WTC11 (cell line): ENCODE measurements around the gene RMC1. TPM values are rescaled to one million over a fixed set of nuclear protein-coding genes. Genes with fewer than 3 reads are reported as not detected.

ENCODE experiments used
- ATAC-seq: fragments of 200-7000 bp; cut with Tn5 transposase; 2 replicates; pipeline ENCODE4 v1.10.0; 2021; ENCODE audit warnings: mild to moderate bottlenecking, moderate library complexity
- CTCF ChIA-PET: fragments of 300-600 bp; sonication (Branson Sonifier 250); formaldehyde crosslinking; loops from one replicate; lab custom pipeline; 2021; ENCODE audit warnings: antibody characterized with exemption; lab: Charles Lee
- POLR2A ChIA-PET: fragments of 350-600 bp; sonication (Branson Sonifier 250); formaldehyde crosslinking; loops from one replicate; lab custom pipeline; 2021; ENCODE audit warnings: antibody characterized with exemption; lab: Charles Lee
- DNase-seq: peaks from one replicate; pipeline ENCODE4 v3.0.0; 2021; ENCODE audit warnings: low spot score
- H3K27ac Mint-ChIP-seq: 2 replicates; pipeline ENCODE4 v1.8.0; 2021; ENCODE audit warnings: mixed read lengths
- H3K27me3 Mint-ChIP-seq: 2 replicates; pipeline ENCODE4 v1.8.0; 2021; ENCODE audit warnings: low read depth, mild to moderate bottlenecking, moderate library complexity, mixed read lengths
- H3K36me3 Mint-ChIP-seq: 2 replicates; pipeline ENCODE4 v1.8.0; 2021; ENCODE audit warnings: mixed read lengths
- H3K4me1 Mint-ChIP-seq: 2 replicates; pipeline ENCODE4 v1.8.0; 2022; ENCODE audit warnings: mixed read lengths
- H3K4me3 Mint-ChIP-seq: 2 replicates; pipeline ENCODE4 v1.8.0; 2021; ENCODE audit warnings: mild to moderate bottlenecking, moderate library complexity, mixed read lengths
- H3K9me3 Mint-ChIP-seq: 2 replicates; pipeline ENCODE4 v1.8.0; 2021; ENCODE audit warnings: mixed read lengths
- AR ChIP-seq: fragments of 250-450 bp; sonication (Bioruptor Pico); IDR thresholded peaks from 2 replicates; pipeline ENCODE4 v1.9.0; 2021; ENCODE audit warnings: mild to moderate bottlenecking
- CREM ChIP-seq: sonication (generic); formaldehyde crosslinking; IDR thresholded peaks from 2 replicates; pipeline ENCODE4 v1.8.1; 2022; ENCODE audit warnings: mild to moderate bottlenecking, missing genetic modification reagents, moderate library complexity
- E2F1 ChIP-seq: sonication (generic); formaldehyde crosslinking; IDR thresholded peaks from 2 replicates; pipeline ENCODE4 v1.8.0; 2022; ENCODE audit warnings: mild to moderate bottlenecking, missing genetic modification reagents
- E2F4 ChIP-seq: sonication (generic); formaldehyde crosslinking; IDR thresholded peaks from 2 replicates; pipeline ENCODE4 v1.8.1; 2022; ENCODE audit warnings: low read depth, mild to moderate bottlenecking, moderate library complexity, missing genetic modification reagents, borderline replicate concordance
- GABPB1 ChIP-seq: sonication (generic); formaldehyde crosslinking; IDR thresholded peaks from 2 replicates; pipeline ENCODE4 v1.8.1; 2023; ENCODE audit warnings: mild to moderate bottlenecking, missing genetic modification reagents
- GRHL2 ChIP-seq: fragments of 250-450 bp; sonication (Bioruptor Pico); IDR thresholded peaks from 2 replicates; pipeline ENCODE4 v1.8.0; 2022; ENCODE audit warnings: mild to moderate bottlenecking, moderate library complexity; ENCODE audit not compliant: insufficient replicate concordance, severe bottlenecking
- IRF2 ChIP-seq: sonication (generic); formaldehyde crosslinking; IDR thresholded peaks from 2 replicates; pipeline ENCODE4 v1.8.0; 2022; ENCODE audit warnings: low read depth, missing genetic modification reagents, borderline replicate concordance
- JAZF1 ChIP-seq: fragments of 250-450 bp; sonication (Bioruptor Pico); IDR thresholded peaks from 2 replicates; pipeline ENCODE4 v1.9.0; 2021; ENCODE audit warnings: moderate library complexity, mild to moderate bottlenecking, inconsistent platforms
- MAX ChIP-seq: sonication (generic); formaldehyde crosslinking; IDR thresholded peaks from 2 replicates; pipeline ENCODE4 v1.8.0; 2022; ENCODE audit warnings: mild to moderate bottlenecking, missing genetic modification reagents
- MYBL2 ChIP-seq: sonication (generic); formaldehyde crosslinking; IDR thresholded peaks from 2 replicates; pipeline ENCODE4 v1.8.1; 2023; ENCODE audit warnings: mild to moderate bottlenecking, moderate library complexity, missing genetic modification reagents
- NFE2L1 ChIP-seq: sonication (generic); formaldehyde crosslinking; IDR thresholded peaks from 2 replicates; pipeline ENCODE4 v1.8.1; 2023; ENCODE audit warnings: missing genetic modification reagents
- RORB ChIP-seq: fragments of 250-450 bp; sonication (Bioruptor Pico); IDR thresholded peaks from 2 replicates; pipeline ENCODE4 v1.9.0; 2021; ENCODE audit warnings: mild to moderate bottlenecking
- SOX15 ChIP-seq: fragments of 250-450 bp; sonication (Bioruptor Pico); IDR thresholded peaks from 2 replicates; pipeline ENCODE4 v1.9.0; 2021; ENCODE audit warnings: mild to moderate bottlenecking
- STAT6 ChIP-seq: sonication (generic); formaldehyde crosslinking; conservative IDR thresholded peaks from 2 replicates; pipeline ENCODE4 v1.8.1; 2023; ENCODE audit warnings: mild to moderate bottlenecking, low read depth, missing genetic modification reagents, moderate library complexity
- TEAD1 ChIP-seq: sonication (generic); formaldehyde crosslinking; IDR thresholded peaks from 2 replicates; pipeline ENCODE4 v1.8.0; 2022; ENCODE audit warnings: mild to moderate bottlenecking, missing genetic modification reagents
- ZNF423 ChIP-seq: fragments of 250-450 bp; sonication (Bioruptor Pico); IDR thresholded peaks from 2 replicates; pipeline ENCODE4 v2.1.2; 2022; ENCODE audit warnings: mild to moderate bottlenecking, moderate library complexity
- ZNF671 ChIP-seq: fragments of 250-450 bp; sonication (Bioruptor Pico); IDR thresholded peaks from 2 replicates; pipeline ENCODE4 v1.8.0; 2021; ENCODE audit warnings: mild to moderate bottlenecking
- total RNA-seq: library from RNA; stranded (reverse); gene quantifications from 3 replicates; pipeline ENCODE4 v1.2.3, GENCODE V29; 2021

RMC1 gene
- total RNA-seq, 1 experiment from 2014 or later, result 15.6 TPM

GRCh38 chr18:23569299-23570063, 66.2 kb downstream of the RMC1 start:
- DNase-seq (no peak), ATAC-seq (no peak)
- no peak overlapping the region for H3K27ac Mint-ChIP-seq

GRCh38 chr18:23570912-23571504, 67.7 kb downstream of the RMC1 start:
- ATAC-seq (no peak), DNase-seq (no peak)
- Mint-ChIP-seq H3K4me1 (peaks cover 16% of the 10 kb centered on the region), H3K36me3 (peaks cover 50% of the 10 kb centered on the region), H3K4me3 (no peak overlapping the region), H3K9me3 (no peaks in the 10 kb centered on the region), H3K27ac (no peak overlapping the region; the same call in 1 of the 2 replicates), H3K27me3 (no peaks in the 10 kb centered on the region)
- ChIA-PET CTCF (interaction anchor here (1.1 kb wide), 1 partner anchor 132 kb away, joined by 4 read pairs; no protein-coding TSS in a partner anchor), POLR2A (no interaction called here)
- TF ChIP-seq TEAD1 (no peak), ZNF423 (CRISPR knock-in tag) (no peak), JAZF1 (CRISPR knock-in tag) (no peak), NFE2L1 (CRISPR knock-in tag) (no peak), ZNF671 (no peak), GRHL2 (CRISPR knock-in tag) (no peak), MAX (CRISPR knock-in tag) (no peak), STAT6 (CRISPR knock-in tag) (no peak), SOX15 (no peak), CREM (CRISPR knock-in tag) (no peak), RORB (no peak), MYBL2 (CRISPR knock-in tag) (no peak), IRF2 (CRISPR knock-in tag) (no peak)

More at GRCh38 chr18:23569299-23570063, 66.2 kb downstream of the RMC1 start:
- Mint-ChIP-seq H3K27me3 (no peaks in the 10 kb centered on the region), H3K4me1 (peaks cover 8% of the 10 kb centered on the region), H3K9me3 (no peaks in the 10 kb centered on the region), H3K4me3 (no peak overlapping the region), H3K36me3 (peaks cover 51% of the 10 kb centered on the region)
- TF ChIP-seq E2F4 (CRISPR knock-in tag) (no peak), SOX15 (no peak), E2F1 (no peak), MYBL2 (CRISPR knock-in tag) (no peak), AR (CRISPR knock-in tag) (no peak), GABPB1 (CRISPR knock-in tag) (0 out of 2 replicates have a peak, but pooled peaks have one; percentile 18)
- CTCF ChIA-PET, result no interaction called here
- POLR2A ChIA-PET, result no interaction called here
